HG03097 (cell line): ENCODE data around the gene IL17C.
"Not testable (repeated sequence)": the region's sequence is repeated elsewhere in the genome, so short reads cannot be mapped to it uniquely, and the experiment has no call there.

Experiments used
- ATAC-seq: cut with Tn5 transposase; IDR thresholded peaks from one replicate; pipeline ENCODE4 v1.9.1; 2021; ENCODE audit not compliant: unreplicated experiment, low FRiP score

IL17C gene

DNA sequence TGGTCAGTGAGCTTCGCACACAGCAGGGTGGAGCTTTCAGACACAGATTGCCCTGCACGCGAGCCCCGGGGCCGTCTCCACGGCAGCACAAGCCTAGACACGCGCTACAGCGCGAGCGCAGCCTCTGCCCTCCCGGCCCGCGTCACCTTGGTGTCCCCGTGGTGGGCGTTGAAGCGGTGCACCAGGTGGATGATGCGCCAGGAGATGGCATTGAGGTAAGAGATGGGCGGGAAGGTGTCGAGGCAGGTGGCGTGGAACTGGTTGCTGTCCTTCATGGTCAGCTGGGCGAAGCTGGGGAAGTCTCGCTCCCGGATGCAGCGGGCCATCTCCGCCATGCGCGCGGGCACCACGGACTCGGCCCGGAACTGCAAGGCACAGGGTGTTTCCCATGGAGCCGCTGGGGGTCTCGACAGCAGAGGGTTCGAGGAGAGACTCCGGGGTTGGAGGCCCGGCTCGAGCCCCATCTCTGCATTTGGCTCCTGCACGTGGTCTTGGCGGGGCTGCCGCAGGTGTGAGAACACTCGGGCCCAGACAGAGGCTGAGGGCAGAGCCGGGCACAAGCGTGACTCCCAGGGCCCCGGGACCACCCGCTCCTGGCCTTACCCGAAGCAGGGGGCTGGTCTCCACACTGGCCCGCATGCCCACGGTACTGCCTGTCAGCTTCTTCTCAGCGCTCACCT lies 16.8 kb downstream of the IL17C start:
- no peak for ATAC-seq

DNA sequence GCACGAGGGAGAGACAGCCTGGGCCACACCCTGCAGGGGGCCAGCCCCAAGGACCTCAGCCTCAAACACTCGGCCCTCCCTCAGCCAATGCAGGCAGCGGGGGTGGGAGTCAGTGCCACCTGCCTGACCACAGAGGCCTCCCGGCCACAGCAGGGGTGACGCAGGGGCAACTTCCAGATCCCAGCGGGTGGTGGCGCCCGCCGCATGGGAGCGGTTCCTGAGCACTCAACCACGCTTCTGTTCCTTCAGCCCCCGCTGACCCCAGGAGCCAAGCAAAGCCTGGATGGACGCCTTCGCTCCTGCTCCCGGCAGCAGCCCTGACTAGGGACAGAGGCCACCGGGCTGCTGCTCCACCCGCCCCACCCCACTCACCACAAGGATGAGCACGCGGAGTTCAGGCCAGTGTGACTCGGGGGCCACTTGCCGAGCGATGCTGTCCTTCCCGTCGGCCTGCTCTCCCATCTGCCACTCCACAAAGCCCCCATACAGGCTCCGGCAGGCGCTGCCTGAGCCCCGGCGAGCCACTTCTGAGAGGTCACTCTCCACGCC lies 17.4 kb downstream of the IL17C start:
- no peak for ATAC-seq

DNA sequence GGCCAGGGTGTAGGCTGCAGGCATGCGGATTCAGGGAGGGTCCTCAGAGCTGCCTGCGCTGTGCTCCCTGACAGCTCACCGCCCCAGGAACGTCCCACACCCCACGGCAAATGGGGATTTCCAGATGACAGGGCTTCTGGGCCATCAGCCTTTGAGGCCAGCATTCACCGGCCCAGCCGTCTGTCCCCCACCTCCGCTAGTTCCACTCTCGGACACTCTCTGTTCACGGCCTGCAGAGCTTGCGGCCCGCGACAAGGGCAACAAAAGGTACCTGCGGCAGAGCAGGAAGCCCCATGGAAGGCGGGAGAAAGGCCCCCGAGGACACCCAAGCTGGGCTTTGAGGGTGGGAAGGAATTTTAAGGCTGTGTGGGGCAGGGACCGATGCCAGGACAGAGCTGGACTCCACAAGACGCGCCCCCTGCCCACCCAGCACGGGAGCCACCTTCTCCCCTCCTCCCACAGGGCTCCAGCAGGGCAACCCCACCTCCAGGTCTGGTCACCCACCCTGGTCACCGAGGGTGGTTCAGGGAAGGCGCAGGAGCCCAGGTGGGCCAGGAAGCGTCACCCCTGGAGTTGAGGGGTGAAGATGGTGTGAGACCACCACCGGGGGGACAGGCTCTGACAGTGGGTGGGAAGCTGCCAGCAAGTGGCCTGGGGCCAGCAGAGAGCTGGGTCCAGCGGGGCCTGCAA lies 18.1 kb downstream of the IL17C start:
- no peak for ATAC-seq

DNA sequence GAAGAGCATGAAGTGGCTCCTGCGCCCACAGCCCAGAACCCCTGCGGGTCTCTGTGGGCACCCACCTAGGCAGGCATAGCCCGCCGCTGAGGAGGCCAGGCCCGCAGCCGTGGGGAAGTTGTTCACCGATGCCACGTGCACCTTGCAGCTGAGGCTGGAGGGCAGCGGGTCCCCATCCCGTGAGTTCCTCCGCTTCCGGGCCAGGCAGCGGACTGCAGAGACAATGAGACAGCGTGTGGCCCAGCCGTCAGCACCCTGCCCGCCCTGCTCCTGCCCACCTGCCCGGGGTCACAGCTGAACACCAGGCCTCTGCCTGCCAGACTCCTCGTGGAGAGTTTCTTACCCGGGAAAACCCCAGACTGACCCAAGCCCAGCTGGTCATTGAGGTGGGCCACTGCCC lies 19.0 kb downstream of the IL17C start:
- ATAC-seq, result no peak

DNA sequence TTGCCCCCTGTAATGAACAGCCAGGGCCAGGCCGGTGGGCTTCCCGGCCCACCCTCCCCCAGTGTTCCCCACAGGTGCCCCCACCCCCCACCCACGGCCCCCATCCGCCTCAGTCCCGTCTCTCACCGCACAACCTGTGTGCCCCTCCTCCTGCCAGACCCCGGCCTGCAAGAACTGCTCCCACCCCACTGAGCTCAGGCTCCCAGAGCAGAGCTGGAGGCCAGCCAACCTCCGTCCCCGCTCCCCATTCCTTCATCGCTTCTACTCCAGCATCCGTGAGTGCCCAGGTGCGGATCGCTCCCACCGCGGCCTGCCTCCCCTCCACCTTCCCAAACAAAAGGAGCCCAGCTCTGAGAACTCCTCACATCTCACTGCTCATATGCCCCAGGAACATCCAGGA lies 20.3 kb downstream of the IL17C start:
- no peak for ATAC-seq

DNA sequence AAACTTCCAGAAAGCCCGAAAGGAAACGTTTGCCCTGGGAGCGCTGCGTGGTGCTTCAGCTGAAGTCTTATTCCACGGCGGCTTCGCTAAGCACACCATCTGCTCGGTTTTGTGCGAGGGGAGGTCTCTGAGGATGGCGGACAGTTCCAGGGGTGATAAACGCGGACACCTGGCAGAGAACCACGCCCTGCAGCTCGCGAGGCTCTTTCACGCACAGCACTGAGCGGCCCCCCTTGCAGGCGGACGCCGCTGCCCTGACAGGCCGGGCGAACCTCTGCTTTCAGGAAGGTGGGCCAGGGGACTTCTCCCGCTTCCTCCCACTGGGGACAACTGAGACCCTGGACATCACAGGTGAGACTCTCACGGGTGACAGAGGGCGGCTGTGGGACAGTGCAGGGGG lies 20.8 kb downstream of the IL17C start:
- ATAC-seq, result no peak

DNA sequence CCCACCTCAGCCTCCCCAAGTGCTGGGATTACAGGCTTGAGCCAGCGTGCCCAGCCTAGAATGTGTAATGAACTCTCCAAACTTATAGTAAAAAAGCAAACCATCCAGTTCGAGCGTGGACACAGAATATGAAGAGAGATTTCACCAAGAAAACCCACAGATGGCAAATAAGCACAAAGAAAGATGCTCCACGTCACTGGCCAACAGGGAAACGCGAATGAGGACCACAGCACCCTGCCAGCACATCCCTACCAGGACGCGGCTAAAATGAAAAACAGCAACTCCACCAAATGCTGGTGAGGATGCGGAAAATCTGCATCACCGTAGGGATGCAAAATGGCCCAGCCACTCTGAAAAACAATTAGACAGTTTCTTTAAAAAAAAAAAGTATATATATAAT lies 23.1 kb downstream of the IL17C start:
- no peak for ATAC-seq

DNA sequence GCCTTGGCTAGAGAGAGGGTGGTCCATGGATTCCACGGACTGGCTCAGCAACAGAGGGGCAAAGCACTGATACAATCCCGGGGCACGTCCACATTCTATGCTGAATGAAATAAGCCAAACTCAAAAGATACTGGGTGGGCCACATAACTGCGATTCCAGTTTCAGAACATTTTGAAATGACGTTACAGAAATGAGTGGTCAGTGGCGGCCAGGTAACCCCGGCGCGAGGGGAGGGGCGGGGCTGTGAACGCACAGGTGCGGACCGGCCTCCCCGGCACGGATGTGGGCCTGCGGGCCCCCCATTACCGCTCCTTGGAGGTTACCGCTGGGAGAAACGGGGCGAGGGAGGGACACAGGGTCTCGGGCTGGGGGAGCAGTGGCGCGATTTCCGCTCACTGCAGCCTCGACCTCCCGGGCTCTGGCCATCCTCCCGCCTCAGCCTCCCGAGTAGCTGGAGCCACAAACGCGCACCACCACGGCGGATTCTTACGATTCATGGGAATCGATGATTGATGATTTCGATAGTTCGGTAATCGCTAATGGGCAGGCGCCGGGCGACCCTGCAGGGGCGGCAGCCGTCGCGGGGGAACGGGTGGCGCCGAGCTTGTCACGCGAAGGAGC lies 24.0 kb downstream of the IL17C start:
- peak; percentile 4 for ATAC-seq

DNA sequence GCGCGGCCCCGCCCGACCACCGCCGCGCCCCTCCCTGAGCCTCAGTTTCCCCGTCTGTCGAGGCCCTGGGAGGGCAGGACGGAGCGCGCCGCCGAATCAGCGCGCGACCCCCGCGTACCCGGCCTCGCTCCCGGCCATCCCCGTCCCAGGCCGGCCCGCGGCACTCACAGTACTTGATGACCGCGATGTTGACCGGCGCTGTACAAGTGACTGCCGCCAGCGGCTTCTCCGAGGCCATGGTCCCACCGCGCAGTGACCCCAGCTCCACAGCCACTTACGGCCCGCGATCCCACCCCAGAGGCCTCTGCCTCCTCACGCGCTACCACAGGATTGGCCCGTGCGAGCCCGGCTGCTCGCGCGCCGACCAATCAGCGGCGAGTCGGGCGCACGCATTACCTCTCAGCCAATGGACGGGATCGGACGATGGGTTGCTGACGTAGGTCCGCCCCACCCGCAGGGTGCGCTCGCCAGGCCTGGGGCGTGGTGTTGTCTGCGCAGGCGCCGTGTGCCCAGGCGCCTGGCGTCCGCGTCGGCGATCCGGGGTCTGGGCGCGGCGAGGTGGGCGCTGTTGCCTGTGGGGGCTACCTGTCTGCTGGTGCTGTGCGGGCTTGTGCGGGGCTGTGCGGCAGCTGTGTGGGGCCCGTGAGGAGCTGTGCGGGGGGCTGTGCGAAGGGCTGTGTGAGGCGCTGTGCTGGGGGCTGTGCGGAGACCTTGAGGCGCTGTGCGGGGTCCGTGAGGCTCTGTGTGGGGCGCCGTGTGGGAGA lies 24.7 kb downstream of the IL17C start, which contains the start of gene MVD:
Gene MVD (minus strand): TSS at position 249 of the 764 bp plus-strand sequence. CDS start 11 bp downstream, at position 238.
- peak; percentile 95 for ATAC-seq

DNA sequence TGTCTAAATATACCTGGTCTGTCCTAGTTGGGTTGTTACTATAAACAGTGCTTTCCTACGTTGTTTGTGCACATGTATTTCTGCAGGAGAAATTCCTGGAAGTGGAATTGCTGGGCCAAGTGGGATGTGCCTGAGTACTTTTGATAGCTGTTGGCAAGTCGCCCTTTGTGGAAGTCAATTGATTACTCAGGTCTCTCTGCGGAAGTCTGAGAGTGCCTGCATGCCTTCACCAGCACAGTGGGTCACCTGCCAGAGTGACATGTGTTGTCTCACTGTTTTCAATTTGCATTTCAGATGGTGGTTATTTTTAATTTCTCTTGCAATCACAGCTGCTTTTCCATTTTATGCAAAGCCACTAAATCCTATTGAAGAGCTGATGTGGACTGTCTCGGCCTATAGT lies 26.8 kb downstream of the IL17C start:
- no peak for ATAC-seq

DNA sequence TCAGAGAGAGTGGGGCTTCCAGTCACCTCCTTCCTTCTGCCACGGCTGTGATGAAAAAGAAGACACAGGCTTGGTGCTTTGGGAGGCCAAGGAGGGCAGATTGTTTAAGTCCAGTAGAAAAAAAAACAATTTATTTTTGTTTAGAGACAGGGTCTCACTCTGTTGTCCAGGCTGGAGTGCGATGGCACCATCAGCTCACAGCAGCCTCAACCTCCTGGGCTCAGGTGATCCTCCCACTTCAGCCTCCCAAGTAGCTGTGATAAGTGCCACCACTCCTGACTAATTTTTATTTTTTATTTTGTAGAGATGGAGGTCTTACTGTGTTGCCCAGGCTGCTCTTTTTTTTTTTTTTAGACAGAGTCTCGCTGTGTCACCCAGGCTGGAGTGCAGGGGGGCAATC lies 27.2 kb downstream of the IL17C start:
- ATAC-seq, result no peak

DNA sequence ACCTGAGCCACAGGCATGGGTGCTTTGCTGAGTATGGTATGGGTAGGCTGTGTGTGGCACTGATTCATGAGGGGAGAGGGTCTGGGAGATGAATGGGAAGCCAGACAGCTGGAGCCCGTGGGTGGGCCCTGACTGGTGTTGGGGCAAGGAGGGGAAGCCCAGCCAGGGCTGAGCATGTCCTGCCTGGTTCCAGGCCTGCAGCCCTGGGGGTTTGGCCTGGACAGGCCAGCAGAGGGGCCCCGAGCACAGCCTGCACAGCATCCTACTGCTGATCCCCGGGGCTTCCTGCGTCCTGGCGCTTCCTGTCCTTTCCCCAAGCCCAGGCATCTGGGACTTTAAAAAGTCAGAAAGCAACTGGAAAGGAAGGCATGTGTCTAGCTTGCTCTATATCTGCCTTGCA lies 29.1 kb downstream of the IL17C start:
- no peak for ATAC-seq

DNA sequence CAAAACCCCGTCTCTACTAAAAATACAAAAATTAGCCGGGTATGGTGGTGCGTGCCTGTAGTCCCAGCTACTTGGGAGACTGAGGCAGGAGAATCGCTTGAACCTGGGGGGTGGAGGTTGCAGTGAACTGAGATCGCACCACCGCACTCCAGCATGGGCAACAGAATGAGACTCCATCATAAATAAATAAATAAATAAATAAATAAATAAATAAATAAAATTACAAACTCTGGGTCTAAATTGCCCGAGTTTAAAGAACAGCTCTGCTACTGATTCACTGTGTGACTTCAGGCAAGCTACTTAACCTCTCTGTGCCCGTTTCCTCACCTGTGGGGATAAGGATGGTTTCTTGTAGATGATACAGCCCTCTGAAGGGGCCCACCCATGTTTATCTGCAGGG lies 31.1 kb downstream of the IL17C start:
- ATAC-seq, result not testable (repeated sequence)

DNA sequence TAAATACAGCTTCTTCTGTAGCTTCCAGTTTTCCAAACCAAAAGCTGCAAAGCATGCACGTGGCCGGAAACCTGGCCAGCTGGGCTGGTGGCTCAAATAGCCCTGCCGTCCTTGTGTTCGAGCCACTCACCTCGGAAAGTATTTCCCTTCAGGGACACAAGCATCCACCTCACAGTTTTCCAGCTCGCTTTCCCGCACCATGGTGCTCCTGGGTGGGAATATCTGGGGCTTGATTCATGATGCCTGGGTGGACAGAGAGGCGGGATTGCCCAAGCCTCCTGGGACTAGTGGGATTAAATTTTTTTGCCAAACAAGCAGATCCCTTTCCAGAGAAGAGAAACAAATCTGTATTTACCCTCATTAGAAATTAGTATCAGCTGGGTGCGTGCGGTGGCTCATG lies 31.6 kb downstream of the IL17C start:
- no peak for ATAC-seq

DNA sequence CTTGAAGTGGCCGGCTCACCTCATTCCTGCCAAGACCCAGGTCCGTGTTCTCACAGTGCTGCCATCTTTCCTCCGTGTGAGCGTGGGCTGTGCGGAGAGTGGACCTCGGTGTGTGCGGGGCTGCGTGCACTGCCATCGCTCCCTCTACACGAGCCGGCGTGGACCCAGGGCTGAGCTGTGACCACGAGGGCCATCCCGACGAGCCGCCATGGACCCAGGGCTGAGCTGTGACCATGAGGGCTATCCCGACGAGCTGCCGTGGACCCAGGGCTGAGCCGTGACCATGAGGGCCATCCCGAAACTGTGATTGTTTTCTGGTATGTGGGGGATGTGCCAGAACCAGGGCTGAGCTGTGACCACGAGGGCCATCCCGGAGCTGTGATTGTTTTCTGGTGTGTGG lies 33.4 kb downstream of the IL17C start:
- ATAC-seq, result no peak

DNA sequence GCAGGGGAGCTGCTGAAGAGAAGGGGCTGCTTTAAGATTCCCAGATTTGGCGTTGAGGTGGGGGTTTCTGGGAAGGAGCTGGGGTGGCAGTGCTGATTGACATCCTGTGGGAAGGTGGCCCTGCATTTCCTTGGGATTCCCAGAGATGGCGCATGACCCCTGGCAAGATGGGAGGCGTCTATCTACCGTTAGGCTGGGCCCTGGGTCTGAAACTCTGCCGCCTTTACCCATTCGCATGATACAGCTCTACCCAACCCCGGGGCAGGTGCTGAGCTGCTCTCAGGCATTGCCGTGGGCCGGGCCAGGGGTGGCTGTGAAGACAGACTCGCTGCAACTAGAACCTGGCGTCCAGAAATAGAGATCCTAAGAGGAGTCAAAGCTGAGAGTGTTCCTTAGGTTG lies 34.4 kb downstream of the IL17C start:
- ATAC-seq, result no peak

DNA sequence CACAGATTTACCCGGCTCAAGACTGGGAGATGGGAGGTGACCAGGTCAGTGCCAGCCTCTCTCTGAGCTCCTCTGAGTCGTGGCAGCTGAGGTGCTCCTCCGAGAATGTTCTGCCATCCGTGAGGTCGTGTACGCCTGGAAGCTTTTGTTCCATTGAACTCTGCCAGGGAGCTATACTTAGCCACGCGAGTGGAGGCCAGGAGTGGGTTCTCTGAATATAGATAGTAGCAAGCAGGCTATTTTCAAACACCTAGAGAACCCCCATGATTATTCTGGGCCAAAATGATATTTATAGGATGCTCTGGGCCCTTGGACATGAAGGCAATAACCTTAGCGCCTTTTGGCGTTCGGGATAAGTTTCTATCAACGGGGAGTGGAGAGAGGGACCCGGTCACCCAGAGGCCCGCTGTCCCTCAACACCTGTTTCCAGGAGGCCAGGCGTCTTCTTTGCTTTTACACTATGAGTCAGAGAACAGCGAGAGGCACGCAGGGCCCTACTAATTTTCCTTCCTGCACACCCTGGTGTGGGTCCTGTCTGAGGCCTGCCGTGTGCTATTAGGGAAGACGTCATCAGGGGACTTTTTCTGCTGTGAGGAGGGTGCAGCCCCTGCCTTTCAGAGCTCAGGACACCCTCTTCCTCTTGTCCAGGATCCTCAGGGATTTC lies 35.5 kb downstream of the IL17C start:
- no peak for ATAC-seq

DNA sequence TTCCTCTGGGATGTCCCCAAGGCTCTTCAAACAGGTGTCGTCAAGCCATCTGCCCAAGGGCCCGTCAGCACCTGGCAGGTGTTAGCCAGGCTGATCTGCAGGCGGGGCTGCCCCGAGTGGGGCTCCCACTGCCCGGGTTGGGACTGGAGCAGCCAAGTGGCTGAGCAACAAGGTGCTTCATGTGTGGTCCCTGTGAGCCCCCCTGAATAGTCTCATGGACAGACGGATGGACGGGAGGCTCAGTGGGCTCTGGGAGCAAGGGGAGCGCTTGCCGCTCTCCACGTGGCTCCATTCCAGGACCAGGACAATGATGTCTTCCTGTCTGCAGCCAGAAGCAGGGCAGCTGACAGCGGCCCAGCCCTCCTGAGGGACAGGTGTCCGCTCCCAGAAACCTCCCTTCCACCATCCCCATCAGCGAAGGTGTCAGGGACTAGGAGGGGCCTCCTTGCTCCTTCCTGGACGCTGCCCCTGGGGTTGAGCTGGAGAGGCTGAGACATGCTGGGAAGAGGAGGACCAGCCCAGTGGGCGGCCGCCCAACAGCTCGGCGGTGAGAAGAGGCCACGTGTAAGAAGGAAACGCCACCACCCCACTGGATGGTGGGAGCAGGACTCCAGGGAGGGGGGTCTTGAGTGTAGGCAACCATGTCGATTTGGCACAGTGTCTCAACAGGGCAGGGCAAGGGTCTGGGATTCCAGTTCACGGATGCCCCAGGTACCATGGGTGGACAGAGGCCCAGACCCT lies 38.3 kb downstream of the IL17C start:
- ATAC-seq, result no peak

DNA sequence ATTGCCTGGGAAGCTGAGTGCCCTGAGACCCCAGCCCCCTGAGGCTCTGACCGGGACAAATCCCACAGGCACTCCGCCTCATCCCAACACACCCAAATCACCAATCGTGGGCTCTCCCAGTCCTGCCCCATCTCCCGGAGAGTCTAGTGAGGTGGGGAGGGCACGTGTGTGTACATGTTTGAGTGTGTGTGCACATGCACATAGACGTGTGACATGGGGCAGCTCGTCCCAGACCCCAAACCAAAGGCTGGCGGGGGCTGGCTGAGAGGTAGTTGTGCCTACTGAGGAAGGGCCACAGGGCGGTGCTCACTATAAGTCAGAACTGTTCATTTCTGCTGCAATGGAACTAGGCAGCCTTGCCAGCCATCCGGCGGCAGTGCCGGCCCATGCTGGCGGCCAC lies 39.3 kb downstream of the IL17C start:
- ATAC-seq, result no peak
